ENCODE measurements around the gene PRKCB.

PRKCB gene

GRCh38 chr16:23866621-23867020, 30.8 kb downstream of the PRKCB start:
- DNase-seq (ENCODE audit: low read depth, low spot score): no peak

GRCh38 chr16:23867566-23867965, 31.8 kb downstream of the PRKCB start:
- no peak for DNase-seq (ENCODE audit: low read depth, low spot score)

GRCh38 chr16:23868136-23868535, 32.4 kb downstream of the PRKCB start:
- DNase-seq (ENCODE audit: low read depth, low spot score): no peak

GRCh38 chr16:23869052-23869451, 33.3 kb downstream of the PRKCB start:
- DNase-seq (ENCODE audit: low read depth, low spot score): no peak

GRCh38 chr16:23871924-23872323, 36.1 kb downstream of the PRKCB start:
- no peak for DNase-seq (ENCODE audit: low read depth, low spot score)

GRCh38 chr16:23874613-23875294, 39.0 kb downstream of the PRKCB start:
- DNase-seq (ENCODE audit: low read depth, low spot score): no peak

GRCh38 chr16:23876256-23876896, 40.6 kb downstream of the PRKCB start:
- DNase-seq (ENCODE audit: low read depth, low spot score): no peak

GRCh38 chr16:23877107-23878070, 41.6 kb downstream of the PRKCB start:
- no peak for DNase-seq (ENCODE audit: low read depth, low spot score)

GRCh38 chr16:23879735-23880373, 44.1 kb downstream of the PRKCB start:
- DNase-seq (ENCODE audit: low read depth, low spot score): no peak

- no peak for DNase-seq (ENCODE audit: low read depth, low spot score)
These were observed 53.4 kb downstream of the PRKCB start for GRCh38 chr16:23889189-23889588.

- DNase-seq (ENCODE audit: low read depth, low spot score): no peak
These were observed 58.2 kb downstream of the PRKCB start for GRCh38 chr16:23893986-23894385.

- no peak for DNase-seq (ENCODE audit: low read depth, low spot score)
These were observed 59.3 kb downstream of the PRKCB start for GRCh38 chr16:23895052-23895451.

GRCh38 chr16:23896832-23897821, 61.3 kb downstream of the PRKCB start:
- DNase-seq (ENCODE audit: low read depth, low spot score): no peak

- DNase-seq (ENCODE audit: low read depth, low spot score): no peak
These were observed 63.1 kb downstream of the PRKCB start for GRCh38 chr16:23898682-23899430.

- DNase-seq (ENCODE audit: low read depth, low spot score): no peak
These were observed 64.1 kb downstream of the PRKCB start for GRCh38 chr16:23899869-23900268.

- DNase-seq (ENCODE audit: low read depth, low spot score): no peak
These were observed 64.8 kb downstream of the PRKCB start for GRCh38 chr16:23900480-23901177.

GRCh38 chr16:23901178-23902033, 65.6 kb downstream of the PRKCB start:
- DNase-seq (ENCODE audit: low read depth, low spot score): no peak

- DNase-seq (ENCODE audit: low read depth, low spot score): no peak
These were observed 66.4 kb downstream of the PRKCB start for GRCh38 chr16:23902034-23902747.

Data from smooth muscle cell of the brain vasculature (primary cell).